AG04449 (cell line): ENCODE data around the gene IL17RB.

Experiments
- CTCF ChIA-PET: fragments of 350-600 bp; formaldehyde crosslinking; extraction: SDS; loops from one replicate; lab custom pipeline; 2021; ENCODE audit warnings: antibody characterized with exemption; lab: Yijun Ruan, JAX
- POLR2A ChIA-PET: fragments of 400-600, 350-600 bp; formaldehyde crosslinking; extraction: SDS; loops from one replicate; lab custom pipeline; 2020; ENCODE audit warnings: antibody characterized with exemption, inconsistent platforms; lab: Yijun Ruan, JAX
- DNase-seq: peaks from one replicate; pipeline ENCODE4 v3.0.0-alpha.2; 2010; ENCODE audit warnings: low read depth, low spot score
- H3K4me3 ChIP-seq: 2 replicates; pipeline ENCODE4 v1.5.1; 2011; ENCODE audit warnings: low read depth, mild to moderate bottlenecking, control low read depth, low read length
- CTCF ChIP-seq: IDR thresholded peaks from one replicate; pipeline ENCODE4 v1.5.1; 2011; ENCODE audit warnings: mild to moderate bottlenecking, moderate library complexity, low read length, control low read depth, inconsistent platforms; ENCODE audit not compliant: insufficient read depth; ENCODE audit errors: missing control alignments

IL17RB gene

GRCh38 chr3:53806182-53807116, 39.9 kb upstream of the IL17RB start:
- DNase-seq, result peak; percentile 59
- POLR2A ChIA-PET, result no interaction called here
- CTCF ChIA-PET, result no interaction called here
- no peak for TF ChIP-seq CTCF
- no peak overlapping the region for H3K4me3 ChIP-seq

GRCh38 chr3:53807117-53807810, 39.1 kb upstream of the IL17RB start:
- CTCF ChIA-PET, result interaction anchor here (0.6 kb wide), 1 partner anchor 84 kb away, joined by 3 read pairs; the partner anchor contains the start of gene SELENOK
- no peak for TF ChIP-seq CTCF
- POLR2A ChIA-PET, result no interaction called here
- DNase-seq, result no peak
- no peak overlapping the region for H3K4me3 ChIP-seq

- POLR2A ChIA-PET, result no interaction called here
- CTCF ChIA-PET, result no interaction called here
- no peak for TF ChIP-seq CTCF
- no peak for DNase-seq
- H3K4me3 ChIP-seq, result no peak overlapping the region
Observed at GRCh38 chr3:53808496-53808895, 37.9 kb upstream of the IL17RB start.

- TF ChIP-seq CTCF, result no peak
- ChIA-PET POLR2A (no interaction called here), CTCF (no interaction called here)
- no peak overlapping the region for H3K4me3 ChIP-seq
- no peak for DNase-seq
Observed at GRCh38 chr3:53809267-53809666, 37.1 kb upstream of the IL17RB start.

- H3K4me3 ChIP-seq, result no peak overlapping the region
- ChIA-PET POLR2A (no interaction called here), CTCF (no interaction called here)
- no peak for TF ChIP-seq CTCF
- no peak for DNase-seq
Observed at GRCh38 chr3:53809764-53810400, 36.5 kb upstream of the IL17RB start.
